RCC 7860 (cell line): ENCODE data around the gene SERPINB1.
"Not testable (repeated sequence)": the region's sequence is repeated elsewhere in the genome, so short reads cannot be mapped to it uniquely, and the experiment has no call there.

Experiments used
- DNase-seq: peaks from one replicate; pipeline ENCODE4 v3.0.0-alpha.2; 2015; ENCODE audit warnings: low spot score
- FAIRE-seq: peaks from 2 replicates; lab custom pipeline; 2012; peaks lifted over from hg19 to GRCh38; lab: Jason Lieb, UNC

SERPINB1 gene

DNA sequence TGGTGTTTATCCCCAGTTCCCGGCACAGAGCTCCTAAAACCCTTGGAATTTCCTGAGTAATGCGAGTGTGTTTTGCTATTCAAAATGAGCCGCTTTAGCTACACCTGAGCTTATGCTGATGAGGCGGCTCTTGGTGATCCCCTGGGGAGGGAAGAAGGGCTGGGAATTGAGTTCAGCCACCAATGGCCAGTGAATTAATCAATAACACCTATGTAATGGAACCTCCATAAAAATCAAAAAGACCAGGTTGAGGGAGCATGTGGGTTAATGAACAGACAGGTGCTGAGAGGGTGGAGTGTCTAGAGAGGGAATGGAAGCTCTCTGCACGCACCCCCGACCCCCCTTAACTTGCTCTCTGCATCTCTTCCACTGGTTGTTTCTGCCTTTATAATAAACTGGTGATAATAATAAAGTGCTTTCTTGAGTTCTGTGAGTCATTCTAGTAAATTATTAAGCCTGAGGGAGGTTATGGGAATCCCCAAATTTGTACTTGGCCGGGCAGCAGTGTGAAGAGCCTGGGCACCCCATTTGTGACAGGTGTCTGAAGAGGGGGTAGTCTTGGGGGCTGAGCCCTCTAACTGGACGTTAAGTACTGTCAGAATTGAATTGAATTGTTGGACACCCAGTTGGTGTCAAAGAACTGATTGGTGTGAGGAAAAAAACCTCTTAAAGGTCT lies 24.6 kb upstream of the SERPINB1 start:
- FAIRE-seq (peak; percentile 34), DNase-seq (peak; percentile 42)

DNA sequence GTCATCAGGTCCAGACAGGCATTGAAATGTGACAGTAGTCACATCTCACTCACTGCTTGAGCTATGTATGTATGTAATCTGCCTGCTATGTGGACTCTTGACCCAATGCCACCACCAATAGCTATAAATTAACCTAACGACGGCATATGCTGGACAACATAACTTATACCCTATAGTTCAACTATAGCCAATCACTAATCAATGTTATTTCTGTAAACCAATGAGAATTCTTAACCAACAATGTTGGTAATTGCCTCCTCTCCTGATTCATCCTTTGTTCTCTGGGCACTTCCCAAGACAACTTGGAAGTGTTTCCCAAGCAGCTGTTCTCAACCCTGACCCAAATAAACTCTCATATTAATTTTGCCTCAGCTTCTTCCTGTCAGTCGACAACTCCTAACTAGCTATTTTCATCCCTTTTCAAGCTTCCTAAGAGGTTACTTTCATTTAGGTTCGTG lies 24.1 kb upstream of the SERPINB1 start:
- FAIRE-seq, result peak; percentile 43
- DNase-seq, result peak; percentile 43

DNA sequence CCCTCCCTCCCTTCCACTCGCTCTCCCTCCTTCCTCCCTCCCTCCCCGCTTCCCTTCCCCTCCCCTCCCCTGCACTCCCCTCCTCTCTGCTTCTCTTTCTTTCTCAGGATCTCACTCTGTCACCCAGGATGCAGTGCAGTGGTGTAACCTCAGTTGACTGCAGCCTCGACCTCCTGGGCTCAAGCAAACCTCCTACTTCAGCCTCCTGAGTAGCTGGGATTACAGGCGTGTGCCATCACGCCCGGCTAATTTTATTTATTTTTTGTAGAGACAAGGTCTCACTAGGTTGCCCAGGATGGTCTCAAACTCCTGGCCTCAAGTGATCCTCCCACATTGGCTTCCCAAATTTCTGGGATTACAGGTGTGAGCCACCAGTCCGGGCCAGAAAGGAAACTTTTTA lies 23.6 kb upstream of the SERPINB1 start:
- DNase-seq (no peak), FAIRE-seq (no peak)

DNA sequence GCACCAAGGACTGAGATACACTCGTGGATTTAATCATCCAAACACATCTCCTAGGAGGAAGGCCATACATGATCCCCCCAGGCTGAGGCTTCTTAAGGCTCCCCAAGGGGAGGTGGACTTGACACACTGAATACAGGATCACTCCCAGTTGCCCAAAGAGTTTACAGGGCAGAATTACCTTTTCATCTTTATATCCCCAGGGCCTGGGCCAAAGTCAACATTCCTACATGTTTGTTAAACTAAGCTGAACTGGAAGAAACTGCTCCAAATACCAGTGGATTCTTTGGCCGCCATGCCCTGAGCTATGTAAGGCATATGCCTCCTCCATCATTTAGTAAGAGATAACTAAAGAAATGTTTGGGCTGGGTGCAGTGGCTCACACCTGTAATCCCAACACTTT lies 22.2 kb upstream of the SERPINB1 start:
- FAIRE-seq, result no peak
- DNase-seq, result no peak

DNA sequence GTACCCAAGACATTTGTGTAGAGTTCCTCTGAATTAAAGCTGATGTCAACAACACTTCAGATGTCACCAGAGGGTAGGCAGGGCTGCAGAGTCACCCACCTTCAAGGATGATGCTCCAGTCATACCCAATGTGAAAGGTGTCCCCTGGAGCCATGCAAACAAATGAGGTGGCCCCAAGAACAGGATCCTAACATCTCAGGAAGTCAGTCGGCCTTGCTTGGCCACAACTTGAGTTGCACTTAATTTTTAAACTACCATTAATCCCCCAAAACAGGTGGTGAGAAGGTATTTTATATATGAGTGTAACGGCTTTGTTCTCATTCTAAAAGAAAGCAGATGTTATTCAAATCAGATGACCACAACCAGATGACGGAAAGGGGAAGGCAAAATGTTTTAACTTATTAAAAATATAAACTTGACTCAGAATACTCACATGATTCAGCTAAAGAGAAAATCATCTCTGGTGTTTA lies 21.1 kb upstream of the SERPINB1 start:
- FAIRE-seq, result no peak
- DNase-seq, result no peak

- DNase-seq, result no peak
- no peak for FAIRE-seq
These were observed 20.1 kb upstream of the SERPINB1 start for GRCh38 chr6:2861822-2862164.

- DNase-seq (no peak), FAIRE-seq (no peak)
These were observed 19.6 kb upstream of the SERPINB1 start for GRCh38 chr6:2861060-2861821.

DNA sequence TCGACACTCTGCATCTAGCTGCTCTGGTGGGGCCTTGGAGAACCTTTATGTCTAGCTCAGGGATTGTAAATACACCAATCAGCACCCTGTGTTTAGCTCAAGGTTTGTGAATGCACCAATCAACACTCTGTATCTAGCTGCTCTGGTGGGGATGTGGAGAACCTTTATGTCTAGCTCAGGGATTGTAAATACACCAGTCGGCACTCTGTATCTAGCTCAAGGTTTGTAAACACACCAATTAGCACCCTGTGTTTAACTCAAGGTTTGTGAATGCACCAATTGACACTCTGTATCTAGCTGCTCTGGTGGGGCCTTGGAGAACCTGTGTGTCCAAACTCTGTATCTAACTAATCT lies 19.0 kb upstream of the SERPINB1 start:
- not testable (repeated sequence) for FAIRE-seq, DNase-seq

DNA sequence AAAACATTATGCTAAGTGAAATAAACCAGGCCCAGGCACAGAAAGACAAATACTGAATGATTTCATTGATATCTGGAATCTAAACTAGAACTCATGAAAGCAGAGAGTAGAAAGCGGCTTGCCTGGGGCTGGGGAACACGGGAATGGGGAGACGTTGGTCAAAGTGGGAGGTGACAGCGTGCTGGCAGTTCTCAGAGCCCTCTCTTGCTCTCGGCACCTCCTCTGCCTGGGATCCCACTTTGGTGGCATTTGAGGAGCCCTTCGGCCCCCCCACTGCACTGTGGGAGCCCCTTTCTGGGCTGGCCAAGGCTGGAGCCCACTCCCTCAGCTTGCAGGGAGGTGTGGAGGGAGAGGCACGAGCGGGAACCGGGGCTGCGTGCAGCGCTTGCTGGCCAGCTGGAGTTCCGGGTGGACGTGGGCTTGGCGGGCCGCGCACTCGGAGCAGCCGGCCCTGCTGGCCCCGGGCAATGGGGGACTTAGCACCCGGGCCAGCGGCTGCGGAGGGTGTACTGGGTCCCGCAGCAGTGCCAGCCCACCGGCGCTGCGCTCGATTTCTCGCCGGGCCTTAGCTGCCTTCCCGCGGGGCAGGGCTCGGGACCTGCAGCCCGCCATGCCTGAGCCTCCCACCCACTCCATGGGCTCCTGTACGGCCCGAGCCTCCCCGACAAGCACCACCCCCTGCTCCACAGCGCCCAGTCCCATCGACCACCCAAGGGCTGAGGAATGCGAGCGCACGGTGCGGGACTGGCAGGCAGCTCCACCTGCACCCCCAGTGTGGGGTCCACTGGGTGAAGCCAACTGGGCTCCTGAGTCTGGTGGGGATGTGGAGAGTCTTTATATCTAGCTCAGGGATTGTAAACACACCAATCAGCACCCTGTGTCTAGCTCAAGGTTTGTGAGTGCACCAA lies 18.4 kb upstream of the SERPINB1 start:
- not testable (repeated sequence) for FAIRE-seq, DNase-seq

- DNase-seq (no peak), FAIRE-seq (no peak)
These were observed 17.6 kb upstream of the SERPINB1 start for GRCh38 chr6:2859185-2859700.

- no peak for FAIRE-seq
- peak; percentile 84 for DNase-seq
These were observed 16.1 kb upstream of the SERPINB1 start for GRCh38 chr6:2857580-2858337.

- DNase-seq (no peak), FAIRE-seq (no peak)
These were observed 15.5 kb upstream of the SERPINB1 start for GRCh38 chr6:2857185-2857579.

DNA sequence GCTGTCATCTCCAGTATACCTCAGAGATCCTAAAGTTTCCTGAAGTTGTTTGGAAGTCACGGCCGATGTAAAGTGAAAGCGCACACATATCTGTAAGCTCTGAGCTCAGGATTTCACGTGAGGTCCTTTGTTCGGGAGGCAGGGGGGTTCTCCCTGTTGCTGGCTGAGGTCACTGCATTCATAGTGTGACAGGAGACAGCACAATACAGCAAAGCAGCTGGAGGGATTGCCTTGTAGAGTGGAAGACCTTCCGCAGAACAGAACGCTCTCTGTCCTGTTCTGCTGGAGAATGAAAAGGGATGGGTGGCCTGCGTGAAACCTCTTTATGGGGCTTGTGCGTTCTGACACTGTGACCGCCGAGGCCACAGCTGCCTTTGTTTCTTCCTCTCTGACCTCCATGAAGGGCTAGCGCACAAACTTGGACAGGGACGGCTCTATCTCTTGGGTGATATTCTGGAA lies 13.4 kb upstream of the SERPINB1 start:
- DNase-seq (no peak), FAIRE-seq (no peak)

DNA sequence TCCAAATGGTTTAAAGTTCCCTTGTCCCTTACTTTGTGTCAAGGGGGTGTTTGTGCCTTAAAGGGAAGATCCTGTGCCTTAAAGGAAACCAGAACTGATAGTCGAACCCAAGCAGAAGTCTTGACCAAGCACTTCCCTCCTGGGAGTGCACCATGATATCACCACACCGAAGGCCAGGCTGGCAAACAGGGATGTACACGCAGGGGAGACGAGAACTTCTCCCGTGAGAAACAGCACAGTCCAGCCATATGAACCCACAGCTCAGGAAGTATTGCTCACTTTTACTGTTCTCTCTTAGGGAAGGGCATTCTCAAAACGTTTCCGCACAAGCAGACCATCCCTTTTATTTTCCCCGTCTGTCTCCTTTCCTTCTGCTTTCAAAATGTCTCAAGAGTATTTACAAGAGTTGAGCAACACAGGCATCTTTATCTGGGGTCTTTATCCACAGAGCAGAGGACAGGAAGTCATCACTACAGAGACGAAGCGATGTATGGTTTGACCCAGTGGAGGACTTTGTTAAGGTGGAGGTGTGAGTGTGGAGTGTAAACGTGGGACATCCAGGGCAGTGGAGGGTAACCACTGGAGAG lies 12.8 kb upstream of the SERPINB1 start:
- FAIRE-seq (no peak), DNase-seq (no peak)

DNA sequence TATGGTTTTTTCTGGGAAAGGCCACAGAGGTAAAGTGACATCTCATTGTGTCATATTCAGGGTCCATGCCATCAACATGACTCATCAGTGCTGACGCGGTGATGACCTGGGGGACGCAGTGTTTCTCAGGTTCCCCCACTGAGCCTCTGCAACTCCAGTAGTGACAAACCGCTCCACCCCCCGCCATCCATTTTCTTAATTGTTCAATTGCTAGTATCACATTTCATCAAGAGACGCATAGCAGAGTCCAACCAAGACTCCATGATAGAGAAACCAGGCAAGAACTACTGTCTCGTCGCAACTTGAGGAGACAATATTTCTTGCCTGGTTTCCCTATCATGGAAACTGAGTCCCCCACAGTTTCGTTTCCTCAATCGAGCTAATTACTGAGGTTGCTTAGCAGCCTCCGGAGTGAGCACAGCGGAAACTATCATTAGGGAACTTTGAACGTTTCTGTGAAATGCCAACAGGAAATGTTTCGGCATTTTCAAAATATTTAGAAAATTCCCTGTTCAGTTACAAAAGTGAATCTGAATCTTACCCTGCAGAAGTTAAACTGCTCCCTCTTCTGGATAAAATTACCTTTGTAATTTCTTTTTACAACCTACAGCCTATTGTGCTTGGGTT lies 12.2 kb upstream of the SERPINB1 start:
- FAIRE-seq, result peak; percentile 30
- DNase-seq, result peak; percentile 87

DNA sequence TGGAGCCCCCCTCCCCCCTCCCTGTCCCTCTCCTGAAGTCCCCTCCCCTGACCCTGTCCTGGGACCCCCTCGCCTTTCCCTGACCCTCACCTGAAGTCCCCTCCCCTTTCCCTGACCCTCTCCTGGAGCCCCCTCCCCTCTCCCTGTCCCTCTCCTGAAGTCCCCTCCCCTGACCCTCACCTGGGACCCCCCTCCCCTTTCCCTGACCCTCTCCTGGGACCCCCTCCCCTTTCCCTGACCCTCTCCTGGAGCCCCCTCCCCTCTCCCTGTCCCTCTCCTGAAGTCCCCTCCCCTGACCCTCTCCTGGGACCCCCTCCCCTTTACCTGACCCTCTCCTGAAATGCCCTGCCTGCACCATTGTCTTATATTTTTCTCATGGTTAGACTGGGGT lies 11.7 kb upstream of the SERPINB1 start:
- FAIRE-seq, DNase-seq: not testable (repeated sequence)

- FAIRE-seq (no peak), DNase-seq (no peak)
These were observed 11.3 kb upstream of the SERPINB1 start for GRCh38 chr6:2852921-2853322.

DNA sequence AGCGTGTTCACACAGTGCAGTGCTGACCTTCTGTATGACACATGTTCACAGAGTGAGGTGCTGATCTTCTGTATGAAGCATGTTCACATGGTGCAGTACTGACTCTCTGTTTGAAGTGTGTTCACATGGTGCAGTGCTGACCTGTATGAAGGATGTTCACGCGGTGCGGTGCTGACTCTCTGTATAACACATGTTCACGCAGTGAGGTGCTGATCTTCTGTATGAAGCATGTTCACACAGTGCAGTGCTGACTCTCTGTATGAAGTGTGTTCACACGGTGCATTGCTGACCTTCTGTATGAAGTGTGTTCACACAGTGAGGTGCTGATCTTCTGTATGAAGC lies 10.8 kb upstream of the SERPINB1 start:
- DNase-seq, result no peak
- FAIRE-seq, result no peak

- FAIRE-seq (no peak), DNase-seq (no peak)
These were observed 10.3 kb upstream of the SERPINB1 start for GRCh38 chr6:2851727-2852513.
